Fibroblast of the conjunctiva (primary cell): ENCODE results near the gene OR2AT4.
"Not testable (repeated sequence)": the region's sequence is repeated elsewhere in the genome, so short reads cannot be mapped to it uniquely, and the experiment has no call there.

Experiments used
- DNase-seq: peaks from one replicate; pipeline ENCODE4 v3.0.0-alpha.2; 2010; ENCODE audit warnings: low read depth

Gene OR2AT4

GRCh38 chr11:75096456-75097172, at the start of gene OR2AT4:
Gene OR2AT4, minus strand, starts transcription at chr11:75096876.
- DNase-seq, result no peak

GRCh38 chr11:75145972-75146519, 49.4 kb upstream of the OR2AT4 start:
- no peak for DNase-seq

- DNase-seq, result no peak
Observed at GRCh38 chr11:75145196-75145971, 48.7 kb upstream of the OR2AT4 start.

- no peak for DNase-seq
Observed at GRCh38 chr11:75144716-75145014, 48.0 kb upstream of the OR2AT4 start.

- no peak for DNase-seq
Observed at GRCh38 chr11:75143420-75143731, 46.7 kb upstream of the OR2AT4 start.

- DNase-seq, result peak; percentile 85
Observed at GRCh38 chr11:75142714-75143419, 46.2 kb upstream of the OR2AT4 start.

GRCh38 chr11:75141166-75141565, 44.5 kb upstream of the OR2AT4 start:
- DNase-seq, result no peak

GRCh38 chr11:75140269-75141138, 43.8 kb upstream of the OR2AT4 start:
- no peak for DNase-seq

- no peak for DNase-seq
Observed at GRCh38 chr11:75135651-75136050, 39.0 kb upstream of the OR2AT4 start.

GRCh38 chr11:75135021-75135650, 38.5 kb upstream of the OR2AT4 start:
- DNase-seq, result no peak

GRCh38 chr11:75133976-75134375, 37.3 kb upstream of the OR2AT4 start:
- no peak for DNase-seq

- DNase-seq, result no peak
Observed at GRCh38 chr11:75132080-75132479, 35.4 kb upstream of the OR2AT4 start.

GRCh38 chr11:75126564-75126963, 29.9 kb upstream of the OR2AT4 start:
- DNase-seq, result no peak

GRCh38 chr11:75118577-75118976, 21.9 kb upstream of the OR2AT4 start:
- no peak for DNase-seq

- DNase-seq, result no peak
Observed at GRCh38 chr11:75114465-75114864, 17.8 kb upstream of the OR2AT4 start.

GRCh38 chr11:75113030-75113429, 16.4 kb upstream of the OR2AT4 start:
- DNase-seq, result no peak

GRCh38 chr11:75112200-75112599, 15.5 kb upstream of the OR2AT4 start:
- DNase-seq, result no peak

- DNase-seq, result no peak
Observed at GRCh38 chr11:75107187-75107586, 10.5 kb upstream of the OR2AT4 start.

GRCh38 chr11:75105967-75106681, 9.4 kb upstream of the OR2AT4 start:
- not testable (repeated sequence) for DNase-seq

GRCh38 chr11:75105462-75105925, 8.8 kb upstream of the OR2AT4 start:
- DNase-seq, result no peak
